Ascending aorta (tissue), 2 donors: ENCODE results near the gene PEX19. TPM values are rescaled to one million over a fixed set of nuclear protein-coding genes. Genes with fewer than 3 reads are reported as not detected.

Experiments used
- DNase-seq, 2 donors: peaks; one replicate each; pipeline ENCODE4 v3.0.0-alpha.2; 2019; ENCODE audit warnings: low spot score in 2 of 2
- H3K27ac ChIP-seq, 2 donors: fragments of 200-600 bp; sonication (generic); one replicate each; pipeline ENCODE4 v1.5.1; 2016 to 2017; ENCODE audit warnings: mild to moderate bottlenecking in 1 of 2
- H3K27me3 ChIP-seq: fragments of 200-600 bp; sonication (generic); one replicate; pipeline ENCODE4 v1.5.1; 2017
- H3K36me3 ChIP-seq, 2 donors: fragments of 200-600 bp; sonication (generic); one replicate each; pipeline ENCODE4 v1.5.1; 2016
- H3K4me1 ChIP-seq, 2 donors: fragments of 200-600 bp; sonication (generic); one replicate each; pipeline ENCODE4 v1.5.1; 2016 to 2017; ENCODE audit warnings: mild to moderate bottlenecking in 1 of 2
- H3K4me3 ChIP-seq, 2 donors: fragments of 200-600 bp; sonication (generic); one replicate each; pipeline ENCODE4 v1.5.1; 2016 to 2017; ENCODE audit warnings: mild to moderate bottlenecking in 1 of 2
- H3K9me3 ChIP-seq, 2 donors: fragments of 200-600 bp; sonication (generic); one replicate each; pipeline ENCODE4 v1.5.1; 2016
- intact Hi-C: fragments of 100-400 bp; cut with DNase I; formaldehyde crosslinking; loops from one replicate; pipeline ENCODE4 v1.15.1; 2023
- total RNA-seq: library from RNA; depleted of rRNA; stranded (reverse); fragments of >200 nt; gene quantifications from one replicate; pipeline ENCODE4 v1.1.0, GENCODE V29; 2016
- TF ChIP-seq, protein P1 (sequence below), 3 experiments: fragments of 200-600 bp in 2 of 3; fragments of 450-650 bp in 1 of 3; sonication (generic) in 2 of 3; IDR thresholded peaks; one replicate each; pipeline ENCODE4 v1.5.1; 2016 to 2019; ENCODE audit warnings: antibody characterized with exemption in 3 of 3, mild to moderate bottlenecking in 1 of 3, moderate library complexity in 1 of 3

Gene PEX19
- total RNA-seq, 1 donor from 2014 or later: 36.6 TPM

DNA sequence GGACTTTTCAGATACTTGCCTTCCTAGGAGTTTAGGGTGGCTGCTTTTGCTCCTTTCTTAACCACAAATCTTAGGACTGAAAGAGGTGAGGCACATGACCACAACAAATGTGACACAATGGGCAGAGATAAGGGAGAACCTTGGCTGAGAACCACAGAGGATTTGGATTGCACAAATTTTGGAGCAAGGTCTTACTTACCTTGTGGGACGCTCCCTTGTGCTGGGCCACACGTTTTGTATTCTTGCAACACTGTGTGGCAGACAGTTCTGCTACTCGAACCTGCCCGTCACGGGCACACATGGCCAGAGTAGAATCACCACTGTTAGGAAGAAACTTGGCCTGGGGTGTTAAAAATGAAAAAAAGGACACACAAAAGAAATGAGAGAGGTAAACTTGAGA, 46.5 kb downstream of the PEX19 start:
- no peak overlapping the region for H3K4me3 ChIP-seq
- H3K27ac ChIP-seq: no peak overlapping the region
- intact Hi-C loops: no loop called here
- no peaks in the 10 kb centered on the region for H3K27me3 ChIP-seq
- H3K9me3 ChIP-seq: no peaks in the 10 kb centered on the region
- TF ChIP-seq, protein P1, sequence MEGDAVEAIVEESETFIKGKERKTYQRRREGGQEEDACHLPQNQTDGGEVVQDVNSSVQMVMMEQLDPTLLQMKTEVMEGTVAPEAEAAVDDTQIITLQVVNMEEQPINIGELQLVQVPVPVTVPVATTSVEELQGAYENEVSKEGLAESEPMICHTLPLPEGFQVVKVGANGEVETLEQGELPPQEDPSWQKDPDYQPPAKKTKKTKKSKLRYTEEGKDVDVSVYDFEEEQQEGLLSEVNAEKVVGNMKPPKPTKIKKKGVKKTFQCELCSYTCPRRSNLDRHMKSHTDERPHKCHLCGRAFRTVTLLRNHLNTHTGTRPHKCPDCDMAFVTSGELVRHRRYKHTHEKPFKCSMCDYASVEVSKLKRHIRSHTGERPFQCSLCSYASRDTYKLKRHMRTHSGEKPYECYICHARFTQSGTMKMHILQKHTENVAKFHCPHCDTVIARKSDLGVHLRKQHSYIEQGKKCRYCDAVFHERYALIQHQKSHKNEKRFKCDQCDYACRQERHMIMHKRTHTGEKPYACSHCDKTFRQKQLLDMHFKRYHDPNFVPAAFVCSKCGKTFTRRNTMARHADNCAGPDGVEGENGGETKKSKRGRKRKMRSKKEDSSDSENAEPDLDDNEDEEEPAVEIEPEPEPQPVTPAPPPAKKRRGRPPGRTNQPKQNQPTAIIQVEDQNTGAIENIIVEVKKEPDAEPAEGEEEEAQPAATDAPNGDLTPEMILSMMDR (IDR thresholded peaks at IDR 0.05): no peak
- H3K4me1 ChIP-seq: no peaks in the 10 kb centered on the region
- H3K36me3 ChIP-seq: peaks cover 59 to 72% of the 10 kb centered on the region in 2 donors
- DNase-seq: no peak

DNA sequence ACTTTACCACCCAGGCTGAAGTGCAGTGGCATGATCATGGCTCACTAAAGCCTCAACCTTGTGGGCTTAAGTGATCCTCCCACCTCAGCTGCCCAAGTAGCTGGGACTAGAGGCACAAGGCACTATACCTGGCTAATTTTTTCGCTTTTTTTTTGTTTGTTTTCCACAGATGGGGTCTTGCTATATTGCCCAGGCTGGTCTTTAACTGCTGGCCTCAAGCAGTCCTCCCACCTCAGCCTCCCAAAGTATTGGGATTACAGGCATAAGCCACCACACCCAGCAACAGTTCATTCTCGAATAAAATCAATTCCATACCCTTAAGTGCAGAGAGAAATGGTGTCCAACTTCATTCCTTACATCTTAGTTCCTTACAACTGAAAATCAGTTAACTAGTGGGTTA, 47.4 kb downstream of the PEX19 start:
- H3K27me3 ChIP-seq: no peaks in the 10 kb centered on the region
- intact Hi-C loops: no loop called here
- no peak overlapping the region for H3K4me3 ChIP-seq
- H3K4me1 ChIP-seq: no peaks in the 10 kb centered on the region
- no peaks in the 10 kb centered on the region for H3K9me3 ChIP-seq
- H3K36me3 ChIP-seq: peaks cover 58 to 75% of the 10 kb centered on the region in 2 donors
- no peak for DNase-seq
- TF ChIP-seq, protein P1 (IDR thresholded peaks at IDR 0.05): no peak
- no peak overlapping the region for H3K27ac ChIP-seq

DNA sequence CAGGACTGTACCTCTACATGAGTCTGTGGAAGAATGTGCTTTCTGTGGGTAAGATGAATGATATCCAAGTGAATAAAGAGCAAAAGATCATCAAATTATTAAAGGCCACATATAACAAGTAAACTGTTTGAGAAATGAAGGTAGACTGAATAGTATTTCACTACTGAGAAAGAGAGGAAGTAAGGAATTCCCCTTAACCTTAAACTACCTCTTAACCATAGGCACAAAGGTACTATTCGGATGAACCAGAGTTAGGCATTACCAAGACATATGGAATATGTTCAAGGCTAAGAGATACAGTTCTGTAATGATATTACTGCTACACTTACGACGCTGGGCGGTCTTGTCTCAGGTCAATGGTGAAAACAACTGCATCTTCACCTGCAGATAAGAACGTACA, 48.1 kb downstream of the PEX19 start:
- H3K27me3 ChIP-seq: no peaks in the 10 kb centered on the region
- H3K36me3 ChIP-seq: peaks cover 64 to 82% of the 10 kb centered on the region in 2 donors
- no peak for DNase-seq
- TF ChIP-seq, protein P1 (IDR thresholded peaks at IDR 0.05): no peak
- H3K4me1 ChIP-seq: no peaks in the 10 kb centered on the region
- intact Hi-C loops: no loop called here
- H3K4me3 ChIP-seq: no peak overlapping the region
- no peak overlapping the region for H3K27ac ChIP-seq
- no peaks in the 10 kb centered on the region for H3K9me3 ChIP-seq

DNA sequence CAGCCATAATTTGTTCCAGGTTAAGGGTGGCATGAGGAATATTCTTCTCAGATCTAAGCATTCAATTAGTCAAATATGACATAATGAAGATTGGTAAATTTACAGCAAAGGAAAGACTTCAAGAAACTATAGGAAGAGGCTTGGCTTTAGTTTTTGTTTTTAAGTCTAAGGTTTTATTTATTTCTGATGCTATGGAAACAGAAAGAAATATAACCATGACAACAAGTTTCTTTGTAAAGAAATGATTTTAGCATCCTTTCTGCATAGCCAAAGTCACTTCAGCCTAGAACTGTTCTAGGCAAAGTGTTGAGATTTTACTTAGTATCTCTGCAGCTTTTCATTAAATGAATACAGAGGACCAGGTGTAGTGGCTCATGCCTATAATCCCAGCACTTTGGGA, 52.0 kb downstream of the PEX19 start:
- H3K4me3 ChIP-seq: no peak overlapping the region
- no peaks in the 10 kb centered on the region for H3K27me3 ChIP-seq
- no peaks in the 10 kb centered on the region for H3K4me1 ChIP-seq
- H3K9me3 ChIP-seq: no peaks in the 10 kb centered on the region
- DNase-seq: no peak
- intact Hi-C loops: no loop called here
- H3K27ac ChIP-seq: no peak overlapping the region
- peaks cover 75 to 85% of the 10 kb centered on the region in 2 donors for H3K36me3 ChIP-seq
- TF ChIP-seq, protein P1 (IDR thresholded peaks at IDR 0.05): no peak

DNA sequence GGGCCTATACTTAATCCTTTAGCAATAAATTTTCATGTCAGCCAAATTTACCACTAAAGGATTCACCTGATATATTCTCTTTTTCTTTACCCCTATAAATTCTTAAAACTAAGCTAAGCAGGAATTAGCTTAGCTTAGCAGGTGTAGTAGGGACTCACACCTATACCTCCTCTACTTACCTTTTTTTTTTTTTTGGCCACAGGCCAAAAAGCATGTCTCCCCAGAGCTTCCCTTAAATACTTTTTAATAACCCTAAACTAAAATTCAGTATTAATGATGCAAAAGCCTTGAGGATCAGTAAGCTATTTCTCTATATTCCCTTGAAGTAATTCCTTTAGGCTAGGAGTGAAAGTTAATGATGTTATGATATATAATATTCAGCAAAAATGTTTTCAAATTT, 56.5 kb downstream of the PEX19 start:
- no peaks in the 10 kb centered on the region for H3K27me3 ChIP-seq
- H3K36me3 ChIP-seq: peaks cover 85 to 93% of the 10 kb centered on the region in 2 donors
- TF ChIP-seq, protein P1 (IDR thresholded peaks at IDR 0.05): no peak
- DNase-seq: no peak
- no peaks in the 10 kb centered on the region for H3K4me1 ChIP-seq
- no peak overlapping the region for H3K4me3 ChIP-seq
- intact Hi-C loops: no loop called here
- no peak overlapping the region for H3K27ac ChIP-seq
- H3K9me3 ChIP-seq: no peaks in the 10 kb centered on the region

DNA sequence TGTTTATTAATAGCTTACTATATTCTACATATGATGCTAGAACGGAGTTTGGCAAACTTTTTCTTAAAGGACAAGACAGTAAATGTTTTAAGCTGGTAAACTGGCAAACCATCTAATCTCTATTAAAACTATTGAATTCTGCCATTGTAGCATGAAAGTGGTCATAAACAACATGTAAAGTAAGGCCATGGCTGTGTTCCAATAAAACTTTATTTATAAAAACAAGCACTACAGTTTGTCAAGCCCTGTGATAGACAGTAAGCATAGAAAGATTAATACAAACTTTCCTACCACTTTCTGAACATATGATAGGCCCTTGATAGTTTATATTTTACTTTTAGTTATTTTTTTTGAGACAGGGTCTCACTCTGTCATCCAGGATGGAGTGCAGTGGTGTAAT, 57.4 kb downstream of the PEX19 start:
- Histone ChIP-seq H3K27ac (no peak overlapping the region), H3K9me3 (no peaks in the 10 kb centered on the region), H3K4me1 (no peaks in the 10 kb centered on the region), H3K4me3 (no peak overlapping the region), H3K36me3 (peaks cover 91 to 98% of the 10 kb centered on the region in 2 donors), H3K27me3 (no peaks in the 10 kb centered on the region)
- TF ChIP-seq, protein P1 (IDR thresholded peaks at IDR 0.05): no peak
- intact Hi-C loops: no loop called here
- DNase-seq: no peak
